H1 (cell line): ENCODE results near the gene UBE3B.

Source experiments
- CHD1 ChIP-seq: IDR thresholded peaks from 2 replicates; pipeline ENCODE4 v1.6.1; 2012; ENCODE audit warnings: low read depth, low read length, improper control_type of control experiment
- CHD7 ChIP-seq: fragments of 300-600 bp; sonication (generic); IDR thresholded peaks from 2 replicates; pipeline ENCODE4 v1.7.1; 2012; ENCODE audit warnings: low read length, moderate library complexity, mild to moderate bottlenecking, inconsistent platforms; ENCODE audit not compliant: insufficient replicate concordance
- CTCF ChIP-seq, 3 experiments: IDR thresholded peaks; 1 replicate in 2 of 3; 2 replicates in 1 of 3; pipeline versions ENCODE4 v1.5.1 to v1.6.1; 2011; ENCODE audit warnings: low read length in 3 of 3, mild to moderate bottlenecking in 3 of 3, inconsistent platforms in 2 of 3, low read depth in 1 of 3, moderate library complexity in 1 of 3; ENCODE audit not compliant: insufficient read depth in 1 of 3; ENCODE audit errors: control extremely low read depth in 1 of 3
- EZH2 ChIP-seq: fragments of 200-600 bp; sonication (generic); IDR thresholded peaks from 2 replicates; pipeline ENCODE4 v1.7.1; 2012; ENCODE audit warnings: low read depth, mild to moderate bottlenecking, moderate library complexity, low read length, inconsistent platforms; ENCODE audit not compliant: severe bottlenecking
- POLR2A ChIP-seq, 2 experiments: IDR thresholded peaks; 1 replicate in 1 of 2; 2 replicates in 1 of 2; pipeline ENCODE4 v1.6.1; 2011; ENCODE audit warnings: low read depth in 2 of 2, low read length in 2 of 2, mild to moderate bottlenecking in 2 of 2; ENCODE audit errors: control extremely low read depth in 1 of 2
- POLR2AphosphoS5 ChIP-seq: IDR thresholded peaks from 2 replicates; pipeline ENCODE4 v1.6.1; 2011; ENCODE audit warnings: low read depth, low read length
- POU5F1 ChIP-seq: IDR thresholded peaks from 2 replicates; pipeline ENCODE4 v1.6.1; 2011; ENCODE audit warnings: low read depth, mild to moderate bottlenecking, low read length, moderate library complexity
- RAD21 ChIP-seq, 2 experiments: IDR thresholded peaks in 1 of 2; conservative IDR thresholded peaks in 1 of 2; 2 replicates each; pipeline ENCODE4 v1.6.1; 2011; ENCODE audit warnings: low read depth in 2 of 2, low read length in 2 of 2, improper control_type of control experiment in 1 of 2, inconsistent platforms in 1 of 2, mild to moderate bottlenecking in 1 of 2, moderate library complexity in 1 of 2
- SIX5 ChIP-seq: IDR thresholded peaks from 2 replicates; pipeline ENCODE4 v1.6.1; 2011; ENCODE audit warnings: mild to moderate bottlenecking, low read depth, low read length
- YY1 ChIP-seq: IDR thresholded peaks from 2 replicates; pipeline ENCODE4 v1.6.1; 2011; ENCODE audit warnings: low read depth, mild to moderate bottlenecking, low read length

- TF ChIP-seq CHD7 (no peak), CTCF (IDR thresholded peaks at IDR 0.05; ENCODE audit: control extremely low read depth in 1 of 3, insufficient read depth in 1 of 3, low read depth in 1 of 3, low read length in 3 of 3) (no peak), RAD21 (IDR thresholded peaks at IDR 0.05 in 1 of 2, conservative IDR thresholded peaks at IDR 0.05 in 1 of 2; ENCODE audit: low read depth in 2 of 2, low read length in 2 of 2) (no peak), POLR2A (IDR thresholded peaks at IDR 0.05; ENCODE audit: control extremely low read depth in 1 of 2, low read depth in 2 of 2, low read length in 2 of 2) (no peak), EZH2 (no peak), YY1 (no peak), CHD1 (no peak), POLR2AphosphoS5 (no peak), POU5F1 (no peak), SIX5 (no peak)
Measured at GRCh38 chr12:109534456-109534855, 57.0 kb downstream of the UBE3B start.
